Central memory CD8-positive, alpha-beta T cell (primary cell): ENCODE measurements around the gene TNFAIP6.
"Not testable (repeated sequence)": the region's sequence is repeated elsewhere in the genome, so short reads cannot be mapped to it uniquely, and the experiment has no call there.

ENCODE experiments used
- ATAC-seq: fragments of 150-1000 bp; cut with Tn5 transposase; replicated peaks from 2 replicates; pipeline ENCODE4 v1.10.0; 2022; ENCODE audit warnings: mild to moderate bottlenecking, moderate FRiP score, moderate number of reproducible peaks; ENCODE audit not compliant: poor library complexity, severe bottlenecking; ENCODE audit errors: extremely low read depth
- DNase-seq, 2 donors: peaks; one replicate each; pipeline ENCODE4 v3.0.0; 2021; ENCODE audit warnings: low spot score in 2 of 2
- H3K27ac Mint-ChIP-seq: one replicate; pipeline ENCODE4 v1.8.0; 2022; ENCODE audit warnings: low read depth, mild to moderate bottlenecking, moderate library complexity, mixed read lengths
- H3K27me3 Mint-ChIP-seq: one replicate; pipeline ENCODE4 v1.8.0; 2022; ENCODE audit warnings: mixed read lengths
- H3K36me3 Mint-ChIP-seq: one replicate; pipeline ENCODE4 v1.8.0; 2022; ENCODE audit warnings: mild to moderate bottlenecking, moderate library complexity, mixed read lengths; ENCODE audit not compliant: insufficient read depth
- H3K4me1 Mint-ChIP-seq: one replicate; pipeline ENCODE4 v1.8.0; 2022; ENCODE audit warnings: mixed read lengths
- H3K4me3 Mint-ChIP-seq: one replicate; pipeline ENCODE4 v1.8.0; 2022; ENCODE audit warnings: mild to moderate bottlenecking, moderate library complexity, mixed read lengths
- H3K9me3 Mint-ChIP-seq: one replicate; pipeline ENCODE4 v1.8.0; 2022; ENCODE audit warnings: mixed read lengths

The TNFAIP6 gene

GRCh38 chr2:151408788-151409600 is 51.6 kb downstream of the TNFAIP6 start:
- Mint-ChIP-seq H3K4me1 (peaks cover 19% of the 10 kb centered on the region), H3K4me3 (peak overlapping the region; percentile 90), H3K27ac (peak overlapping the region; percentile 93)

GRCh38 chr2:151409601-151410484 is 52.5 kb downstream of the TNFAIP6 start, which contains the start of gene RIF1:
Gene RIF1, plus strand, starts transcription at chr2:151409902. Its CDS starts 522 bp downstream, at chr2:151410424.
- Mint-ChIP-seq H3K9me3 (no peaks in the 10 kb centered on the region), H3K27me3 (peaks cover 11% of the 10 kb centered on the region), H3K4me1 (peaks cover 19% of the 10 kb centered on the region), H3K36me3 (peaks cover 28% of the 10 kb centered on the region), H3K4me3 (peak within 1 kb of the TSS; percentile 90), H3K27ac (peak within 1 kb of the TSS; percentile 93)
- DNase-seq (peak; percentile 53 to 54), ATAC-seq (peak; percentile 84)

More at GRCh38 chr2:151408788-151409600, 51.6 kb downstream of the TNFAIP6 start:
- peaks cover 11% of the 10 kb centered on the region for H3K27me3 Mint-ChIP-seq
- DNase-seq (no peak), ATAC-seq (no peak)
- peaks cover 23% of the 10 kb centered on the region for H3K36me3 Mint-ChIP-seq
- no peaks in the 10 kb centered on the region for H3K9me3 Mint-ChIP-seq

GRCh38 chr2:151410485-151410834 is 53.1 kb downstream of the TNFAIP6 start:
- peak in 1 of 2 donors; percentile 20 for DNase-seq
- Mint-ChIP-seq H3K36me3 (peaks cover 30% of the 10 kb centered on the region), H3K4me3 (peak overlapping the region; percentile 90), H3K9me3 (no peaks in the 10 kb centered on the region), H3K27me3 (peaks cover 11% of the 10 kb centered on the region), H3K4me1 (peaks cover 19% of the 10 kb centered on the region), H3K27ac (peak overlapping the region; percentile 93)
- peak; percentile 50 for ATAC-seq

- Mint-ChIP-seq H3K27me3 (no peaks in the 10 kb centered on the region), H3K4me1 (peaks cover 12% of the 10 kb centered on the region), H3K36me3 (peaks cover 52% of the 10 kb centered on the region), H3K4me3 (no peak overlapping the region), H3K27ac (no peak overlapping the region), H3K9me3 (no peaks in the 10 kb centered on the region)
- DNase-seq = no peak
- ATAC-seq = no peak
These were observed 60.3 kb downstream of the TNFAIP6 start for GRCh38 chr2:151417650-151418049.

GRCh38 chr2:151421681-151422080 is 64.3 kb downstream of the TNFAIP6 start:
- not testable (repeated sequence) for DNase-seq, H3K4me3 Mint-ChIP-seq, H3K9me3 Mint-ChIP-seq, H3K27me3 Mint-ChIP-seq, ATAC-seq
- Mint-ChIP-seq H3K4me1 (peaks cover 35% of the 10 kb centered on the region), H3K36me3 (peaks cover 59% of the 10 kb centered on the region), H3K27ac (peak overlapping the region; percentile 87)

- ATAC-seq = peak; percentile 27
- Mint-ChIP-seq H3K27me3 (no peaks in the 10 kb centered on the region), H3K4me3 (no peak overlapping the region), H3K9me3 (no peaks in the 10 kb centered on the region), H3K27ac (peak overlapping the region; percentile 87), H3K4me1 (peaks cover 32% of the 10 kb centered on the region), H3K36me3 (peaks cover 55% of the 10 kb centered on the region)
- no peak for DNase-seq
These were observed 65.6 kb downstream of the TNFAIP6 start for GRCh38 chr2:151422917-151423439.

- peak overlapping the region; percentile 6 for H3K4me3 Mint-ChIP-seq
- peak; percentile 98 for ATAC-seq
- no peaks in the 10 kb centered on the region for H3K27me3 Mint-ChIP-seq
- peaks cover 32% of the 10 kb centered on the region for H3K4me1 Mint-ChIP-seq
- peaks cover 61% of the 10 kb centered on the region for H3K36me3 Mint-ChIP-seq
- DNase-seq = peak in 1 of 2 donors; percentile 38
- no peaks in the 10 kb centered on the region for H3K9me3 Mint-ChIP-seq
- H3K27ac Mint-ChIP-seq = peak overlapping the region; percentile 87
These were observed 66.4 kb downstream of the TNFAIP6 start for GRCh38 chr2:151423760-151424159.
